Measurements from ENCODE around the gene SMAGP. TPM values are rescaled to one million over a fixed set of nuclear protein-coding genes. Genes with fewer than 3 reads are reported as not detected.
"Not testable (repeated sequence)": the region's sequence is repeated elsewhere in the genome, so short reads cannot be mapped to it uniquely, and the experiment has no call there.

Gene SMAGP
- total RNA-seq, 4 donors from 2014 or later = 31.6 to 68.7 (median 46.8) TPM

DNA sequence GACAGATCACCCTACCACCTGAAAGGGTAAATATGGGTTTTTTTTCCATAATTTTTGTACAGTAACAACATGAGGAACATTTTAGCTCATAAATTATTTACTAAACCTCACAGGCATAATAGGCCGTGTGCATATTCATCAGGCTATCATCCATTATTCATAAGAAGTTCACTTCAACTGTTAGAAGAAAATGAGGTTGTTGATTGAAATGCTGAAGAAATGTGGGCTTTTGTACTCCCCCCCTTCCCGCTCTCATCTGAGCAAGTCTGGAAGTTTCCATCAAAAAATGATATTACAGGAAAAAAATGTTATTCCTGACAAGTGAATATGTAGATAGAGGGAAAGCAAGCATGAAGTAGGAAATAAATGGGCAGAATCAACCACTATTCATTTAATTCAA is 44.4 kb downstream of the SMAGP start:
- no peak overlapping the region for H3K4me3 ChIP-seq
- H3K4me1 ChIP-seq = no peaks in the 10 kb centered on the region
- H3K27me3 ChIP-seq = no peaks in the 10 kb centered on the region
- H3K27ac ChIP-seq = no peak overlapping the region
- TF ChIP-seq POLR2AphosphoS5 (IDR thresholded peaks at IDR 0.05) = no peak
- WGBS = 81% methylated on average over 2 of the region's 2 CpGs
- no peaks in the 10 kb centered on the region for H3K9me3 ChIP-seq
- H3K36me3 ChIP-seq = no peaks in the 10 kb centered on the region
- no peak for DNase-seq (ENCODE audit: low spot score in 2 of 2)

DNA sequence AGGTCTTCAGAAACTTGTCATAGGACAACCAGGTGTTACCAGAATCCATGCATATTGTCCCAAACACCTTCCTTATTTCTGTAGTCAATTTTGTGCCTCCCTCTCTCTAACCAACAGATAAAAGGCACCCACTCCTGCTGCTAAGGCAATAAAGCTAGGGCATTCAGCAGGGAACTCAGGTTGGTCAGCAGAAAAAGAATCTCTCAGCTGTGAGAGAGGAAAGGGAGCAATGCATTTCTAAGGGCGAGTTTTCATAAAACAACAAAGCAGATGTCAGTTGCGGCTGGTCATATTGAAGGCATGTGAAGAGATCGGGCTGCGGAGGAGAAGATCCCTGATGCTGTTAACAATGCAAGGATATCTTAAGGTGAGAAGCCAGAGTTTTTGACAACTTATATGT is 45.0 kb downstream of the SMAGP start:
- H3K27ac ChIP-seq = no peak overlapping the region
- no peaks in the 10 kb centered on the region for H3K36me3 ChIP-seq
- H3K4me3 ChIP-seq = no peak overlapping the region
- no peaks in the 10 kb centered on the region for H3K4me1 ChIP-seq
- TF ChIP-seq EP300 (IDR thresholded peaks at IDR 0.05) (no peak), POLR2A (IDR thresholded peaks at IDR 0.05) (no peak), POLR2AphosphoS5 (IDR thresholded peaks at IDR 0.05) (no peak)
- TF ChIP-seq, protein P1, sequence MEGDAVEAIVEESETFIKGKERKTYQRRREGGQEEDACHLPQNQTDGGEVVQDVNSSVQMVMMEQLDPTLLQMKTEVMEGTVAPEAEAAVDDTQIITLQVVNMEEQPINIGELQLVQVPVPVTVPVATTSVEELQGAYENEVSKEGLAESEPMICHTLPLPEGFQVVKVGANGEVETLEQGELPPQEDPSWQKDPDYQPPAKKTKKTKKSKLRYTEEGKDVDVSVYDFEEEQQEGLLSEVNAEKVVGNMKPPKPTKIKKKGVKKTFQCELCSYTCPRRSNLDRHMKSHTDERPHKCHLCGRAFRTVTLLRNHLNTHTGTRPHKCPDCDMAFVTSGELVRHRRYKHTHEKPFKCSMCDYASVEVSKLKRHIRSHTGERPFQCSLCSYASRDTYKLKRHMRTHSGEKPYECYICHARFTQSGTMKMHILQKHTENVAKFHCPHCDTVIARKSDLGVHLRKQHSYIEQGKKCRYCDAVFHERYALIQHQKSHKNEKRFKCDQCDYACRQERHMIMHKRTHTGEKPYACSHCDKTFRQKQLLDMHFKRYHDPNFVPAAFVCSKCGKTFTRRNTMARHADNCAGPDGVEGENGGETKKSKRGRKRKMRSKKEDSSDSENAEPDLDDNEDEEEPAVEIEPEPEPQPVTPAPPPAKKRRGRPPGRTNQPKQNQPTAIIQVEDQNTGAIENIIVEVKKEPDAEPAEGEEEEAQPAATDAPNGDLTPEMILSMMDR (IDR thresholded peaks at IDR 0.05) = no peak
- DNase-seq (ENCODE audit: low spot score in 2 of 2) = no peak
- no peaks in the 10 kb centered on the region for H3K9me3 ChIP-seq
- 86% methylated on average over 4 of the region's 4 CpGs for WGBS
- no peaks in the 10 kb centered on the region for H3K27me3 ChIP-seq

DNA sequence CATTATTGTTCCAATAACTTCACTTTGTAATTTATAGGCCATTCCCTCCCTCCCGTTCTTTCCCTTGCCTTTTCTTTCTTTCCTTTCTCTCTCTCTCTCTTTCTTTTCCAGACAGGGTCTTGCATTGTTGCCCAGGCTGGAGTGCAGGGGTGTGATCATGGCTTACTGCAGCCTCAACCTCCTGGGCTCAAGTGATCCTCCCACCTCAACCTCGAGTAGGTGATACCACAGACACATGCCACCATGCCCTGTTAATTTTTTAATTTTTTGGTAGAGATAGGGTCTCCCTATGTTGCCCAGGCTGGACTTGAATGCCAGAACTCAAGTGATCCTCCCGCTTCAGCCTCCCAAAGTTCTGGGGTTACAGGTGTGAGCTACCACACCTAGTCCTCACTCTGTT is 45.6 kb downstream of the SMAGP start:
- TF ChIP-seq POLR2A (IDR thresholded peaks at IDR 0.05) (no peak), POLR2AphosphoS5 (IDR thresholded peaks at IDR 0.05) (no peak), EP300 (IDR thresholded peaks at IDR 0.05) (no peak)
- TF ChIP-seq, protein P1 (IDR thresholded peaks at IDR 0.05) = no peak

DNA sequence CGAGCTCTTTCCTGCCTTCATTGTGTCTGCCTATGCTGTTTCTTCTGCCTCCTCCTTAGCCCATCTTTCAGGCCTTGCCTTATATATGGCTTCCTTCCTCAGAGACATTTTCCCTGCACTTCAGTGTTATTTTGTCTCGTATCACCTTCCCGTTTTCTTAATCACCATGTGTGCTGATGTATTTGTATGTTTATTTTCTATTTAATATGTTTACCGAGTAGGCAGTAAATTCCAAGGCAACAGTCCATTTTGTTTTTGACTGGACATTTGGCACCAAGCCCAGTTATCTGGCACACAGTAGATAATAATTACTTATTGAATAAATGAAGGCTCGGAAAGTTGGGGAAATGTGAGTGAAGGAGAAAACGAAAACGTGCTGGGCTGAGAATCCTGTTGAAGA is 47.8 kb downstream of the SMAGP start:
- no peaks in the 10 kb centered on the region for H3K9me3 ChIP-seq
- TF ChIP-seq POLR2AphosphoS5 (IDR thresholded peaks at IDR 0.05) = no peak
- TF ChIP-seq, protein P1 (IDR thresholded peaks at IDR 0.05) = no peak
- TF ChIP-seq POLR2A (IDR thresholded peaks at IDR 0.05) = no peak
- no peak for TF ChIP-seq EP300 (IDR thresholded peaks at IDR 0.05)
- 70% methylated on average over 6 of the region's 7 CpGs for WGBS
- H3K4me1 ChIP-seq = peaks cover 12% of the 10 kb centered on the region
- no peaks in the 10 kb centered on the region for H3K36me3 ChIP-seq
- H3K4me3 ChIP-seq = no peak overlapping the region
- DNase-seq (ENCODE audit: low spot score in 2 of 2) = no peak
- H3K27ac ChIP-seq = no peak overlapping the region
- H3K27me3 ChIP-seq = no peaks in the 10 kb centered on the region

More for the DNA sequence above, 45.6 kb downstream of the SMAGP start:
- 90% methylated on average over 3 of the region's 3 CpGs for WGBS
- Histone ChIP-seq H3K27me3 (no peaks in the 10 kb centered on the region), H3K36me3 (no peaks in the 10 kb centered on the region), H3K4me3 (no peak overlapping the region), H3K9me3 (no peaks in the 10 kb centered on the region), H3K4me1 (no peaks in the 10 kb centered on the region), H3K27ac (no peak overlapping the region)
- DNase-seq (ENCODE audit: low spot score in 2 of 2) = no peak

DNA sequence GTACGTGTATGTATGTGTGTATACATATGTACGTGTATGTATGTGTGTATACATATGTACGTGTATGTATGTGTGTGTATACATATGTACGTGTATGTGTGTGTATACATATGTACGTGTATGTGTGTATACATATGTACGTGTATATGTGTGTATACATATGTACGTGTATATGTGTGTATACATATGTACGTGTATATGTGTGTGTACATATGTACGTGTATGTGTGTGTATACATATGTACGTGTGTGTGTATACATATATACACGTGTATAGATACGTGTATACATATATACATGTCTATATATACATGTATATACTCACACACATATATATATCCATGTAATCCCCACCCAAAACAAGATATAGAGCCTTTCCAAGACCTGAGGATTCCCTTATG is 50.4 kb downstream of the SMAGP start:
- DNase-seq (ENCODE audit: low spot score in 2 of 2); H3K27me3 ChIP-seq; H3K36me3 ChIP-seq; H3K4me3 ChIP-seq; H3K27ac ChIP-seq; H3K9me3 ChIP-seq: not testable (repeated sequence)
- H3K4me1 ChIP-seq = peaks cover 22% of the 10 kb centered on the region
- WGBS = 88% methylated on average over 12 of the region's 12 CpGs

DNA sequence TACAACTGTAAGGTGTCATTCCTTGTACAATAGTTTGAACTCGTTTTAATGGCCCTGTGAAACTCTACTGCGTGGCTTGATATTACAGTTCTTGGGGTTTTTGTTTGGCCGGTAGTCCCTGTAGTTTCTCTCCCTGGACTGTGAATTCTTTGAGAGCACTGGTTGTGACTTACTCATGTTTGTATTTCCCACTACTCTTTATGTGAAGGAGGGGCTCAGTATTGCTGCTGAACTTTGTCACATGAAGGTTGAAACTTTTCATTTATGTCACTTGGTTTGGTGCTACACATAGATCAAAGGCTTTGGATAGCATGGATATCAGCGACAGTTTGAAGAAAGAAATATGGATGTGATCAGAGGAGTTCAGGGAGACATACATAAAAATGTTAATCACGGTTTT is 50.9 kb downstream of the SMAGP start:
- DNase-seq (ENCODE audit: low spot score in 2 of 2) = no peak
- 75% methylated on average over 5 of the region's 5 CpGs for WGBS
- Histone ChIP-seq H3K36me3 (no peaks in the 10 kb centered on the region), H3K4me3 (no peak overlapping the region), H3K27me3 (no peaks in the 10 kb centered on the region), H3K27ac (no peak overlapping the region), H3K4me1 (peaks cover 22% of the 10 kb centered on the region), H3K9me3 (no peaks in the 10 kb centered on the region)
- TF ChIP-seq, protein P1 (IDR thresholded peaks at IDR 0.05) = no peak
- no peak for TF ChIP-seq POLR2A (IDR thresholded peaks at IDR 0.05)
- TF ChIP-seq EP300 (IDR thresholded peaks at IDR 0.05) = no peak
- no peak for TF ChIP-seq POLR2AphosphoS5 (IDR thresholded peaks at IDR 0.05)

Measured in suprapubic skin (tissue), 4 donors.